Measurements from ENCODE around the gene NRDE2. TPM values are rescaled to one million over a fixed set of nuclear protein-coding genes. Genes with fewer than 3 reads are reported as not detected.

Gene NRDE2
- polyA plus RNA-seq, 1 experiment = 7.3 TPM

- POLR2A ChIA-PET = no interaction called here
- Histone ChIP-seq H3K4me3 (ENCODE audit: low read depth, low read length) (no peak overlapping the region), H3K27me3 (ENCODE audit: control insufficient read depth, insufficient read depth, low read length) (peaks cover 7% of the 10 kb centered on the region), H3K9me3 (ENCODE audit: control insufficient read depth, insufficient read depth, low read length) (no peaks in the 10 kb centered on the region), H3K27ac (ENCODE audit: low read depth, low read length) (no peak overlapping the region)
- no peak for TF ChIP-seq CTCF (IDR thresholded peaks at IDR 0.05; ENCODE audit: low read depth, low read length)
- no peak for DNase-seq (ENCODE audit: low read depth, low spot score)
- CTCF ChIA-PET = interaction anchor here (1.0 kb wide), 1 partner anchor 404 kb away, joined by 4 read pairs; no protein-coding TSS in a partner anchor
Measured at GRCh38 chr14:90354551-90355298, 23.0 kb upstream of the NRDE2 start.

- CTCF ChIA-PET = interaction anchor here (0.6 to 1.6 kb wide), 3 partner anchors 48 to 409 kb away, joined by 3 to 4 read pairs (median 4); no protein-coding TSS in a partner anchor
- DNase-seq (ENCODE audit: low read depth, low spot score) = no peak
- Histone ChIP-seq H3K27ac (ENCODE audit: low read depth, low read length) (no peak overlapping the region), H3K4me3 (ENCODE audit: low read depth, low read length) (no peak overlapping the region), H3K27me3 (ENCODE audit: control insufficient read depth, insufficient read depth, low read length) (peaks cover 2% of the 10 kb centered on the region), H3K9me3 (ENCODE audit: control insufficient read depth, insufficient read depth, low read length) (no peaks in the 10 kb centered on the region)
- POLR2A ChIA-PET = no interaction called here
- no peak for TF ChIP-seq CTCF (IDR thresholded peaks at IDR 0.05; ENCODE audit: low read depth, low read length)
Measured at GRCh38 chr14:90349739-90350138, 18.0 kb upstream of the NRDE2 start.

- Histone ChIP-seq H3K9me3 (ENCODE audit: control insufficient read depth, insufficient read depth, low read length) (no peaks in the 10 kb centered on the region), H3K27ac (ENCODE audit: low read depth, low read length) (no peak overlapping the region), H3K4me3 (ENCODE audit: low read depth, low read length) (no peak overlapping the region), H3K27me3 (ENCODE audit: control insufficient read depth, insufficient read depth, low read length) (peaks cover 2% of the 10 kb centered on the region)
- DNase-seq (ENCODE audit: low read depth, low spot score) = no peak
- TF ChIP-seq CTCF (IDR thresholded peaks at IDR 0.05; ENCODE audit: low read depth, low read length) = no peak
- ChIA-PET CTCF (no interaction called here), POLR2A (no interaction called here)
Measured at GRCh38 chr14:90348270-90348669, 16.5 kb upstream of the NRDE2 start.

GRCh38 chr14:90345239-90345557, 13.5 kb upstream of the NRDE2 start:
- TF ChIP-seq CTCF (IDR thresholded peaks at IDR 0.05; ENCODE audit: low read depth, low read length) = no peak
- DNase-seq (ENCODE audit: low read depth, low spot score) = no peak
- Histone ChIP-seq H3K27me3 (ENCODE audit: control insufficient read depth, insufficient read depth, low read length) (peaks cover 2% of the 10 kb centered on the region), H3K9me3 (ENCODE audit: control insufficient read depth, insufficient read depth, low read length) (no peaks in the 10 kb centered on the region), H3K4me3 (ENCODE audit: low read depth, low read length) (no peak overlapping the region), H3K27ac (ENCODE audit: low read depth, low read length) (no peak overlapping the region)
- CTCF ChIA-PET = no interaction called here
- POLR2A ChIA-PET = no interaction called here

- CTCF ChIA-PET = no interaction called here
Measured at GRCh38 chr14:90344331-90345238, 12.8 kb upstream of the NRDE2 start.

More at GRCh38 chr14:90344331-90345238, 12.8 kb upstream of the NRDE2 start:
- DNase-seq (ENCODE audit: low read depth, low spot score) = no peak
- no peak overlapping the region for H3K4me3 ChIP-seq (ENCODE audit: low read depth, low read length)
- no peak for TF ChIP-seq CTCF (IDR thresholded peaks at IDR 0.05; ENCODE audit: low read depth, low read length)
- peaks cover 2% of the 10 kb centered on the region for H3K27me3 ChIP-seq (ENCODE audit: control insufficient read depth, insufficient read depth, low read length)
- H3K9me3 ChIP-seq (ENCODE audit: control insufficient read depth, insufficient read depth, low read length) = no peaks in the 10 kb centered on the region
- POLR2A ChIA-PET = no interaction called here
- no peak overlapping the region for H3K27ac ChIP-seq (ENCODE audit: low read depth, low read length)

All from AG04450 (cell line).